Ovary (tissue), 3 donors: Measurements from ENCODE around the gene ZNF17.

ENCODE experiments used
- EP300 ChIP-seq: sonication (generic); formaldehyde crosslinking; IDR thresholded peaks from one replicate; pipeline ENCODE4 v1.6.1; 2017; ENCODE audit warnings: antibody characterized with exemption
- POLR2A ChIP-seq: fragments of 450-650 bp; IDR thresholded peaks from one replicate; pipeline ENCODE4 v1.6.1; 2017; ENCODE audit warnings: antibody characterized with exemption, mild to moderate bottlenecking, moderate library complexity
- TF ChIP-seq, protein P1 (sequence below), 3 donors: fragments of 450-650 bp in 2 of 3; fragments of 200-600 bp in 1 of 3; IDR thresholded peaks; one replicate each; pipeline versions ENCODE4 v1.5.1 to v1.8.0; 2016 to 2022; ENCODE audit warnings: antibody characterized with exemption in 3 of 3, mild to moderate bottlenecking in 1 of 3
- donor health status: DM: no; HTN: no; CAD: no.

DNA sequence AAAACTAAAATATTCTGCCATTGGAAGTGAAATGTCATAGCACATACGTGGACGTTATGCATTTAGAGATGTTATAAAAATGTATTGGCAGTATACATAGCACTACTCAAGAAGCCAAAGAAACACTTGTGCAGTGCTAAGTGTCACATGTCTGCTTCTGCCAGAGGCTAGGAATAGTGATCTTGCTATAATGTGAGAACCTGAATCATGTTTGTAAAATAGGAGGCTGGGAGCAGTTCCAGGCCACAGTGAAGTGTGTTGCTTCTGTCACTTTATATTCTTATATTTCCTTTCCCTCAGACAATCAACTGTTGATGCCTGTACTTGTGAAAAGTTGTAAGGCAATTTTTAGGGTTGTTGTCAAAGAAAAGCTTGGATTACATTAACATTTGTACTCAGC is 44.2 kb upstream of the ZNF17 start:
- TF ChIP-seq, protein P1, sequence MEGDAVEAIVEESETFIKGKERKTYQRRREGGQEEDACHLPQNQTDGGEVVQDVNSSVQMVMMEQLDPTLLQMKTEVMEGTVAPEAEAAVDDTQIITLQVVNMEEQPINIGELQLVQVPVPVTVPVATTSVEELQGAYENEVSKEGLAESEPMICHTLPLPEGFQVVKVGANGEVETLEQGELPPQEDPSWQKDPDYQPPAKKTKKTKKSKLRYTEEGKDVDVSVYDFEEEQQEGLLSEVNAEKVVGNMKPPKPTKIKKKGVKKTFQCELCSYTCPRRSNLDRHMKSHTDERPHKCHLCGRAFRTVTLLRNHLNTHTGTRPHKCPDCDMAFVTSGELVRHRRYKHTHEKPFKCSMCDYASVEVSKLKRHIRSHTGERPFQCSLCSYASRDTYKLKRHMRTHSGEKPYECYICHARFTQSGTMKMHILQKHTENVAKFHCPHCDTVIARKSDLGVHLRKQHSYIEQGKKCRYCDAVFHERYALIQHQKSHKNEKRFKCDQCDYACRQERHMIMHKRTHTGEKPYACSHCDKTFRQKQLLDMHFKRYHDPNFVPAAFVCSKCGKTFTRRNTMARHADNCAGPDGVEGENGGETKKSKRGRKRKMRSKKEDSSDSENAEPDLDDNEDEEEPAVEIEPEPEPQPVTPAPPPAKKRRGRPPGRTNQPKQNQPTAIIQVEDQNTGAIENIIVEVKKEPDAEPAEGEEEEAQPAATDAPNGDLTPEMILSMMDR (IDR thresholded peaks at IDR 0.05): no peak
- TF ChIP-seq POLR2A (no peak), EP300 (no peak)
